ENCODE data around the gene TULP1.

GRCh38 chr6:35505999-35506412, 6.7 kb downstream of the TULP1 start:
- TF ChIP-seq POLR2A (IDR thresholded peaks at IDR 0.05), result no peak
- TF ChIP-seq, protein P1, sequence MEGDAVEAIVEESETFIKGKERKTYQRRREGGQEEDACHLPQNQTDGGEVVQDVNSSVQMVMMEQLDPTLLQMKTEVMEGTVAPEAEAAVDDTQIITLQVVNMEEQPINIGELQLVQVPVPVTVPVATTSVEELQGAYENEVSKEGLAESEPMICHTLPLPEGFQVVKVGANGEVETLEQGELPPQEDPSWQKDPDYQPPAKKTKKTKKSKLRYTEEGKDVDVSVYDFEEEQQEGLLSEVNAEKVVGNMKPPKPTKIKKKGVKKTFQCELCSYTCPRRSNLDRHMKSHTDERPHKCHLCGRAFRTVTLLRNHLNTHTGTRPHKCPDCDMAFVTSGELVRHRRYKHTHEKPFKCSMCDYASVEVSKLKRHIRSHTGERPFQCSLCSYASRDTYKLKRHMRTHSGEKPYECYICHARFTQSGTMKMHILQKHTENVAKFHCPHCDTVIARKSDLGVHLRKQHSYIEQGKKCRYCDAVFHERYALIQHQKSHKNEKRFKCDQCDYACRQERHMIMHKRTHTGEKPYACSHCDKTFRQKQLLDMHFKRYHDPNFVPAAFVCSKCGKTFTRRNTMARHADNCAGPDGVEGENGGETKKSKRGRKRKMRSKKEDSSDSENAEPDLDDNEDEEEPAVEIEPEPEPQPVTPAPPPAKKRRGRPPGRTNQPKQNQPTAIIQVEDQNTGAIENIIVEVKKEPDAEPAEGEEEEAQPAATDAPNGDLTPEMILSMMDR (IDR thresholded peaks at IDR 0.05 in 4 of 5, conservative IDR thresholded peaks at IDR 0.05 in 1 of 5), result no peak

Measured in gastrocnemius medialis (tissue), 4 donors.